A204.1 (cell line): ENCODE data around the gene ADCY2.

ENCODE experiments used
- FAIRE-seq: peaks from 2 replicates; lab custom pipeline; 2012; peaks lifted over from hg19 to GRCh38; lab: Jason Lieb, UNC

The ADCY2 gene

DNA sequence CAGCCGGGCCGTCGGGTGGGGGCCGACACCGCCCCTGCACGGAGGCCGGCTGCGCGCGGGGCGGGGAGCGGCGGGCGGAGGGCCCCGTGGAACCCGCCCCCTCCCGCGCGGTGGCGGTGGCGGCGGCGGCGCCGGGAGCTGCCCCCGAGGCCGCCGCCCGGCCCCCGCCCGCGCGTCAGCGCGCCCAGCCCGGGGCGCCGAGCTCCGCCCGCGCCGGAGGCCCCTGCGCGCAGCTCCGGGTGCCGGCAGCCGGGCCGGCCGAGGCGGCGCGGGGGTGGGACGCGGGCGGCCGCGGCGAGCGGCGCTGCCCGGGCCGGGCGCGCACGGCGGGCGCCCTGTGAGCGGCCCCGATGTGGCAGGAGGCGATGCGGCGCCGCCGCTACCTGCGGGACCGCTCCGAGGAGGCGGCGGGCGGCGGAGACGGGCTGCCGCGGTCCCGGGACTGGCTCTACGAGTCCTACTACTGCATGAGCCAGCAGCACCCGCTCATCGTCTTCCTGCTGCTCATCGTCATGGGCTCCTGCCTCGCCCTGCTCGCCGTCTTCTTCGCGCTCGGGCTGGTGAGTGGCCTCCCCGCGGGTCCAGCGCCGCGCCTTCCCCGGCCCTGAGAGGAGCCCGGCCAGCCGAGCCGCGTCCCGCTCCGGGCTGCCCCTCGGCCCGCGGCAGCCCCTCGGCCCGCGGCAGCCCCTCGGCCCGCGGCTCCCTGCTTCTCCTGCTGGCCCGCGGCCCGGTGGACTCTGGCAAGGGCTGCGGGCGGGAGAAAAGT is at the start of gene ADCY2:
Gene ADCY2, plus strand, starts transcription at position 192 of the 766 bp plus-strand sequence. Its CDS starts 159 bp downstream, at position 351.
- FAIRE-seq = no peak

DNA sequence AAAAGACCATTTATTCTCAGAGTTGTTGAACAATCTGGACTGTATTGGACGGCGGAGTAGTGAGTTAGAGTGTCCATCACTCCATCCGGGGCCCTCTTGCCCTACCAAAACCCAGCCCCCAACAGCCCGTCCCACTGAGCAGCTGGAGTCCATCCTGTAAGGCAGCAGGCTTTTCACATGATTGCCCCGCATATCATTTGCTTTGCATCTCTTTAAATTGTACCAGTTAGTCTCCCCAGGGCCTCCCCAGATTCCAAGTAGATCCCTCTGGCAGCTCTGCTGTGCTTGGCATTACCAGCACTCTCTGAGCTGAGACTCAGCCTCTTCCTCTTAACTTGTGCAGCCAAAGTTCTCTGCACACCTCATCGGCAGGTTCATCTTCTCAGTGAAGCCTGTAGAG is 48.6 kb upstream of the ADCY2 start:
- FAIRE-seq = no peak

DNA sequence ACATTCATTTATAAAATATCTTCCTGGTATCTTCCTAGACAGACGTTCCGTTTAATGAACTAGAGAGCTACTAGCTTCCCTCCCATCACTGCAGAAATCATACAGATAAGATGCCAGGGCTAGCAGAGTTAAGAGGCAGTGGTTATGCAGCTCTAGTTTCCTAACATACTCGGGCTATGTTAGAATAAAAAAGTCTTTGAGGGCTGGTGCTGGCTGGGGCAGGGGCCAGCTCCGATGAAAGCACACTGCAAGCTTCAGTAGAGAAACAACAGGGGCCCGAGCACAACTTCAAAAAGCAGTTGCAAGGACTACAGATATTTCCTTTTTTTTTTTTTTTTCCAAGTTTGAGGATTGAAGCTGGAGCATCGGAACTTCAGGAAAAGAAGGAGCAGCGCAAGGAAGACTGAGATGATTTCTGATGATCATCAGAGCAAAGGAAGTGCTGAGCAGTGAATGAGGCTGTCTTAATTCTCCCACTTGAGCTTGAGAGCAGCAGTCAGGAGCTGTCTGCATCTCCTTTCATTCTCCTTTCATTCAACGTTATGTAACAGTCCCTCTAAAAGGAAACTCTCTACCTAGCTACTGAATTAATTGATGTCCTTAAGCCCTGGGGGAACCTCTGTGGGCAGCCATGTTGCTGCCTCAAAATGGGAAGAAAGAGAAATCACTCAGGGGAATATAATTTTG is 47.6 kb upstream of the ADCY2 start:
- no peak for FAIRE-seq

DNA sequence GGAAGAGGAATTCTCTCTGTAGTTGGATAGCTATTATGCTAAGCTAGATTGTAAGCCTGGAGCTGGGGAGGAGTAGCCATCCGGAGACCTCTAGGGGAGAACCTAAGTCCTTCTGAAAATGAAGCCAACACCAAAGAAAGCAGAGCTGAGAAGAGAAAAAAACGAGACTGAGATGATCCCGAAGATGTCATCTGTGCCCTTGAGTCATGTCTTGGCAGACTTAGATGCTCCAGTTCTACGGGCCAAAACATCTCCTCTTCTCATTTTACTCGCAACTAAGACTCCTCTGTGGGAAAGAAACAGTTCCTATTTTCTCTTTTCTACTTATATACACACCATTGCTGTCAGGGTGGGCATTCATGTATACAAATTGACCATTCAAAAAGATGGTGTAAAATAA is 34.3 kb upstream of the ADCY2 start:
- FAIRE-seq = no peak

DNA sequence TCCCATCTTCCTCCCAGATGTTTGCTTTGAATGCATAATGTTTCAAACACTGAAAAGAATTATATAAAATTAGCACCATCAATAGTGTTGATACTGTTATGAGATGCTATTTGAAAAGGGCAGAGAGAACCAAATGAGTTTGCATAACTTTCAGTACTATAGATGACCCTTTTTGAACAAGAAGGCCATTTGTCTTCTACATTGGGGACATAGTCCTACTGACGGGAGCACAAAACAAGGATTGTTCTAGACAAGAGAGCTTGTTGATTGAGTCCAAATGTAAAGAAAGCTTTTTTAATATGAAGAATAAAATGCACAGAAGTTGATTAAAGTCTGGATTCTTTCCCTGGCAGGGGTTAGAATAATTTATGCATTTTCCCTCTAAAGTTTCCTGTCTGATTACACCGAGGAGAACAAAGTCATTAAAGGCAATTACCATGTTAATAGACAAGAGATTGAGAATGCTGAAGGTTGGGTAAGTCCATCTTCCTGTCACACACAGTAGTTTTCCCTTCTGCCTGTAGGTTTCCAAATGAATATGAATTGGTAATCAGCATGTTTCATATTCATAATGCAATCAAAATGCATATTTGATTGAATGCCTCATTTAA is 32.8 kb upstream of the ADCY2 start:
- FAIRE-seq = no peak

DNA sequence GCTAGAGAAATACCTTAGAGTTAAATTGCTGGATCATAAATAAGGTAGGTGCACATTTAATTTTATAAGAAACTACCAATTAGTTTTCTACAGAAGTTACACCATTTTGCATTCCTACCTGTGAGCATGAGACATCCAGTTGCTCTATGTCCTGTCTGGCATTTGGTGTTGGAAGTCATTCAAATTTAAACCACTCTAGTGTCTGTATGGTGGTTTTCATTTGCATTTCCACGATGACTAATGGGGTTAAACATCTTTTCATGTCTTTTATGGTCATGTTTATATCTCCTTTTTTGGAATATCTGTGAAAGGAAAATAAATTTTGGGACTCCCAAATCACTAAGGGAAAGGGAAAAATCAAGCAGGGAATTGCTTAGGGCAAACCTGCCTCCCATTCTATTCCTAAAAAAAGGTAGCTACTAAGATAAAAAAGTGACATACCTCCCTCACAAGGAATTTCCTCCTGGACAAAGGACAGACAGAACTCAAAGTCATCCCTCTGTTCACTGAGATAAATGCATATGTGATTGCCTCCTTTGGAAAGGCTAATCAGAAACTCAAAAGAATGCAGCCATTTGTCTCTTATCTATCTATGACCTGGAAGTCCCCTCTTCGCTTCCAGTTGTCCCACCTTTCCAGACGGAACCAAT is 31.6 kb upstream of the ADCY2 start:
- FAIRE-seq = no peak

DNA sequence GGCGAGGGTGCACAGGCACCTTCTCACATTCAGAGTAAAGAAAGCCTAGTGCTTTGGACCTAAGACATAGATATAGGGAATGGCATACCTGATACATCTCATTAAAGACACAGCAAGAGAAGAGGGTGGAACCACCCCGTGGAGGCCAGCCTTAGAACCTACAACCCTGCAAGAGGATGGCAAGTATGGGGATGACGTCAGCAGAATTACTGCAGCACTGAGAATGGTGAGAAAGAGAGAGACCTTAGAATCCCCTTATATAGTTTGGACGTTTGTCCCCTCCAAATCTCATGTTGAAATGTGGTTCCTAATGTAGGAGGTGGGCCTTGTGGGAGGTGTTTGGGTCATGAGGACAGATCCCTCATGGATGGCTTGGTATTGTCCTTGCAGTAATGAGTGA is 28.2 kb upstream of the ADCY2 start:
- FAIRE-seq = no peak

DNA sequence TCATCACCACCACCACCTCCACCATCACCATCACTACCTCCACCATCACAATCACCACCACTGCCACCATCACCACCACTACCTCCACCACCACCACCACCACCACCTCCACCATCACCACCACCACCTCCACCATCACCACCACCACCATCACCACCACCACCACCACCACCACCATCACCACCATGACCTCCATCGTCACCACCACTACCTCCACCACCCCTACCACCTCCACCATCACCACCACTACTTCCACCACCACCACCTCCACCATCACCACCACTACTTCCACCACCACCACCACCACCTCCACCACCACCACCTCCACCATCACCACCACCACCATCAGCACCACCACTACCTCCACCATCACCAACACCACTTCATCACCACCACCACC is 23.5 kb upstream of the ADCY2 start:
- FAIRE-seq = no peak

DNA sequence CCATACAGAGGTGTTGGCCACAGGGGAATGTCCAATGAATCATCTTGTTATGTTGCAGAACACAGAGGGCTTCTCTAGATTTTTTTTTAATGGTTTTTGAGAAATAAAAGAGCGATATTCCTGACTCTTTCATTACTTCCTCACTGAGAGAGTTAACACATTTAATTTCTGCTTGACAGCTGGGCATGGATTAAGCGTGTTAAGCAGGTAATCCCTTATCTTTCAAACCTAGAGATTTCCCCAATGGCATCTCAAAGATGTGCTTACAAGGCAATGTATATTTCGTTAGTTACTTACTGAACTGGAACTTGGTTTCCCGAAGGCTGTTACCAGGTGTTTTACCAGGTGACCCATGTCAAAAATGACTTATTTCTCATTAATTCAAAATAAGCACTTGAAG is 21.8 kb upstream of the ADCY2 start:
- FAIRE-seq = no peak

DNA sequence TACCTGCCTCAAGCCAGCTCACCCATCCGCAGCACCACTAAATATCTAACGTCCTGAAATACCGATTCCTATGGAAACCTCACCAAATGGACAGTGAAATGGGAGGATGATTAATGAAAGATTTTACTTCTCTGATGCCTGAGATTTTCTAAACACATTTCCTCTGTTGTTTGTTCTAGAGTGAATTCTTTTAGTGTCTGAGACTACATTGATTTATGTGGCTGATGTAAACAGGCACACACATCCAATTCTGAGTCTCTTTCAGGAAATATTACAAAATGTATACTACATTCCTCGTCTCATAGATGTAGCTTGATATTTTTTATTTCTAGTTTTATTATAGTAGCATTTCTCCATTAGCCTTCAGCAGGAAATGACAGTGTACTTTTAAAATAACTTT is 20.5 kb upstream of the ADCY2 start:
- no peak for FAIRE-seq

DNA sequence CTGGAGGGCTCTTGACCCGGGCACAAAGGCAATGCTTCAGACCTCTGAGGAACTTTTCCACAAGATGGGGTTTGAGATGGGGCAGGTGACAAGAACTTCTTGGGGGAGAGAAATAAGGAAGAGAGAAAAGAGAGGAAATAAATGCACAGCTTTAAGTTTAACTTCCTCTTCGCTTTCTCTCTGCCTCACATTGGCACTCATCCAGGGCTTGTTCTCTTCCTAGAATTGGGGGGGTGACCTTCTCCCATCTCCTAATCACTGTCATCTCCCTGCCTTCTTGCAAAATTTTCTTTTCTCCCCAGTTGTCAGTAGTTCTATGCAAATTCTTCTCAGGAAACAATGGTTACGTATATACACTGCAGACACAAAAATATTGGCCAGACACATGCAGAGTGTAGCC is 19.1 kb upstream of the ADCY2 start:
- no peak for FAIRE-seq

DNA sequence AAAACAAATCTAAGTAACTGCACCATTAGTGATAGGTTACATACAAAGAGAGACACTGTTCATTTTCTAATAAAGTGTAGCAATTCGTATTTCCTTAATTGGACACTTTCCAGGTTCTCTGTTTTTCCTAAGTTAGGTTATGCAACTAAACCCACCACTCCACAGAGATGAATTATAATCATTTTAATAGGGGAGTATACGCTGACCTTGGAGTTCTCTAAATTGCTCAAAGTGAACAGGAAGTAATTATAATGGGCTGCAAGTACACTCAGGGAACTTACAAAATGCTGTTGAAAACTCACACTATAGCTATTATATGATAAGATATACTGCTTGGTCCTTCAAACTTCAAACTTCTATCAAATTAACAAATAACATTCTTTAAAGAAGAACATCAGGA is 18.2 kb upstream of the ADCY2 start:
- no peak for FAIRE-seq

DNA sequence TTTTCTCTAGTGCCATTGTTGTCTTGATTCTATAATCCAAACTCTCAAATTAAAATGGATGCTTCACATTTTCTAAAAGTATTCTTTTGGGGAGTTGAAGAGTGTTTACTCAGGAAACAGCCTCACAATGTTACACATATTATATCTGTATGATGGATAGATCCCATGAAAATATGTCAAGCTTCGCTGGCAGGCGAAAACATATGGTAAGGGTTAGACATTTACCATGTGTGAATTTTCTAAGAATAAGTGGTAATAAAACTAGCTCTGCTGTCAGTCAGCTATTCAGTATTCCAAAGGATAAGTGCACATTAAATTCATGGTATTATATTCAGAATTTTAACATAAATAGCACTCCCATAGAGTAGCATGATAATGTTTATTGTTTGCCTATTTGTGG is 13.3 kb upstream of the ADCY2 start:
- no peak for FAIRE-seq

DNA sequence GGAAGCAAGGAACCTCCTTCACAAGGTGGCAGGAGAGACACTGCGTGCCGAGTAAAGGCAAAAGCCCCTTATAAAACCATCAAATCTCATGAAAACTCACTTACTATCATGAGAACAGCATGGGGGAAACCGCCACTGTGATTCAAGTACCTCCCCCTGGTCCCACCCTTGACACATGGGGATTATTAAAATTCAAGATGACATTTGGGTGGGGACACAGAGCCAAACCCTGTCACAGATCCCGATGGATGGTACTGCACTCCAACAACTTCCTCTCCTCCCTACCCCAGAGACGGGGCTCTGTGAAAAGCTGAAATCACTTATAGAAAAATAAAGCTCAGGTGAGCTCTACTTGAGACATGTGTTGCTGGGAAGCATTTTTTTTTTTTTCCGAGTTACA is 10.3 kb upstream of the ADCY2 start:
- FAIRE-seq = no peak

DNA sequence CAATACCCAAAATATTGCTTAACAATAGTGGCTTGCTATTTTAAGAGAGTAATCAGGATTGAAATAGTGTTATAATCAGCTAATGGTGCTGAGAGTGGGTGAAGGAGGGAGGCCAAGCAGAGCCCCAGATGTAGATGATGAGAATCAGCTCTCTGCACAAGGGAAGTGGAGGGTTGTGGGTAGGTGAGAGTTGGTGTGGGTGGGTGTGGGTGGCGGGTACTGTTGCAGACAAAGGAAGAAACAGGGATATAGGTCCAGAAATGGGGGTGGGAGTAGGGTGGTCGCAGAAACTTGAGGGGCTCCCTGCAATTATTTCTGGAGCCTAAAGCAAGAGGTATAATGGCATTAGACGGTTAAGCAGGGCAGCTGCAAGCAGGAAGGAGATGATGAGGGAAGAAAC is 7.4 kb upstream of the ADCY2 start:
- FAIRE-seq = no peak

DNA sequence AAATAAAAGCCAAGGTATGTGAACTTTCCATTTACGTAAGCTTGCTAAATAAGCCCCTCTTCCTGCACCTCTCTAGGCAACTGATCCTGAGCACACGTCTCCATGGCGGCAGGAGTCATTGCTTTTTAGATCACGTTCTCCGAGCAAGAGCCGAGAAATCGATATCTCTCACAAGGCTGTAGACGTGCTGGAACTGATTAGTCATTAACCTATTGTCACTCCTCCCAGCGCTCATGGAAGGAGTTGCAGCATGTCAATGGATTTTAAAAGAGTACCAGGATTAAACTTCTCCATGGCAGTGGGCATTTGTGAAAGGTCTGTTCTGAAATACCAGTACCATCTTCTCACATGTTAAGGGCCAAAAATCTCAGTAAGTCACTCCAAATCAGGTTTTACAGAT is 4.7 kb upstream of the ADCY2 start:
- no peak for FAIRE-seq

DNA sequence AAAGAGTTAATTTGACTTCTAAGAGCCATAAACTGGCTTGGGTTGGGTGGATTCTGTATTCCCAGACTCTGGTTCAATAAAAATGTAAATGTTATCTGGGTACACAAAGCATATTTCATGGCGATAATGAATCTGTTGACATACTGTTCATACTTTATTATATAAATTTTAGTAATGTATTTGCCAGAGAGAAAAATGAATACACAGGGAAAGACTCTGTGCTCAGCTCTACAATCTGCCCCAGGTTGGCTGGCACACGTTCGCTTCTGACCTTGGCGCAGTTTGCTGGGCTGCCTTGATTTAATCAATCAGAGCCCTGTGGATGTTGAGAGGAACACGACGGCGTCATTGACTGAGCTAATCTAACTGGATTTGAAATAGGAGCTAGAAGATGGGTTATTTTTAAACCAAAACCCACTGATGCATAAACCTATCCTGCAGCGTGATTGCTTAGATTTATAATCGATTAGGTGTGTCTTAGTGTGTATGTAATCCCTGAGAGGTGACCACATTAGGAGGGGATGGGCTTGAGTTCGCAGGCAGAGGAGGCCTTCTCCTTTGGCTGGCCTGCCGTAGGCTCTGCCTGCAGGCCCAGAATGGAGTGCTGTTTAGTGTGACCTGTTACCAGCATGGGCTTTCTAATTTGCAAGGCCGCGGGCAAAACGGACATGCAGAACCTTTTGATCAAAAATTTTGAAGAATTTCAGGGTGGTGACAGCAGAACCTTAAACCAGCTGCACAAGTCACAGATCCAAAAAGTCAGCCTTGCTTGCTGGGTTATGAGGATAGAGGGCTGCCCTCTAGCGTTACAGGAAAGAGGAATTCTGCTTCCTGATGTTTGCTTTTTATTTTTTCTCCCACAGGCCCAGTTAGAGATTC is 3.9 kb upstream of the ADCY2 start:
- FAIRE-seq = no peak

DNA sequence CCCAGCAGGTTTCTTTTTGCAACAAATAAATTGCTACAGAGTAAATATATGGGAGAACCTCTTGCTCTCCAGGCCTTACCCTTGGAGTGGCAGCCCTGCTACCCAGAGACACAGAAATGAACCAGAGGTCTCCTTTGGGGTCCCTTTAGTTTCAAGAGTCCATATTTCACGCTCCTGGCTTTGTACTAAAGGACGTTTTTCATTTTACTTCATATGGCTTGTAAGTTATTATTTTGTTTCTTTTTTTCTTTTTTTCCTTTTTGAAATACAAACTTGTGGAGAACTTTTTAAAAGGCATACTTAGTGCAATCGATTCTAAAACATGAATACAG is 3.3 kb upstream of the ADCY2 start:
- no peak for FAIRE-seq

DNA sequence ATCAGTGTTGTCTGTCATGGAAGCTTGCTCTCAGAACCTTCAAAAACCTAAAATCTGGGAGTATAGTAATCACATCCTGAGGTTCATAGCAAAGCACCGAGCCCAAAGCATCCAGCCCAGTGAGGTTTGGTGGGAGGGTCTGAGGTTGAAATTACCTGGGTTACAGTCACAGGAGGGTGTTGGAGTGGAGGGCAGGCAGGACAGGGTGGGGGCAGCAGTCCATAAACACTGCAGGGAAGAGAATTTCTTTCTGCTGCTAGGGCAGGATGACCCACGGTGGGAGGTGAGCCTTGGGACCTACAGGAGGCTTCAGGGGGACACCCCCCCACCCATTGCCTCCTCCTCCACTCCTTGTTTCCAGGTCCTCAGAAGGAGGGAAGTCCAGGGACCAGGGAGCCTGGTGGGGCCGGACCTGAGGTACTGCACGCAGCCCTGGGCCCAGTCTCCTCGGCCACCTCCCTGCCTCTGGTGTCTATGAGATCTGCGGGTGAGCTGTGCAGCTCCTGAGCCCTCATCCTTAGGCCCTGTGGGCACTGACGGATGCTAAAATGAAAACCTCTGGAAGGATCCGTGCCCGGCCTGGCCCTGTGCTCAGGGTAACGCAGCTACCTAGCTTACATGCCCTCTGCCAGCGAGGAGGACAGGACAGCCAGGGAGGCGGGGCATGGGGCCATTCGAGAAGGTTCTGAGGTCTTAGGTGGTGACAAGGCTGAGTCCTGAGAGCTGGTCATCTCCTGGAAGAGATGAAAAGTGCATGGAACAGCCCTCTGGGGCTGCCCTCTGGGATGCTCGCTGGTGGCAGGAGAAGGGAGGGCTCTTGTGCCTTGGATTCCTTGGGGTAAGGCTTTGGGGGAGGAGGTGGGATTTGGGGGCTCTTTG is 1.8 kb upstream of the ADCY2 start:
- no peak for FAIRE-seq

DNA sequence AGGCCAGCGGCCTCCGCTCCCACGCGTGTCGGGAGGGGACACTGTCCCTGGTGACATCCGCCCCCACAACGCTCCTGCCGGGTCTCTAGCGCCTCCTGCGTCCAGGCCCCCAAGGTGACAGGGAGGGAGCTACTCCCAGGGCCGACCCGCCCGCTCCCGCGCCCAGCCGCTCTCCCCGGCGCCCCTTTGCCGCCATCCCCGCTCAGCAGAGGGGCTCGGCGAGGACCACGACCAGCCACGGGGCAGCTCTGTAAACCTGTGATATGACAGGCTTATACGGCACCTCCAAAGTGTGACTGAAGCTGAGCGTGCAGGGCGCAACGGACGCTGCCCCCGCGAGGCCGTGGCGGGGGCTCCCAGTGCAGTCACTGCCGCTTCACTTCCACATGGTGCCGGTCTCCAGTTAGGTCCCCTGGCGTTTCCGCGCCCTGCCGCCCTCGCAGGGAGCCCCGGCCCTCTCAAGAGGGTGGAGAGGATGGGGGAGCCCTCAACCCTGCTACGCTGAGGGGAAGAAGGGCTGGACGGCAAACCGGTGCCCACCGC is 978 bp upstream of the ADCY2 start:
- FAIRE-seq = no peak

DNA sequence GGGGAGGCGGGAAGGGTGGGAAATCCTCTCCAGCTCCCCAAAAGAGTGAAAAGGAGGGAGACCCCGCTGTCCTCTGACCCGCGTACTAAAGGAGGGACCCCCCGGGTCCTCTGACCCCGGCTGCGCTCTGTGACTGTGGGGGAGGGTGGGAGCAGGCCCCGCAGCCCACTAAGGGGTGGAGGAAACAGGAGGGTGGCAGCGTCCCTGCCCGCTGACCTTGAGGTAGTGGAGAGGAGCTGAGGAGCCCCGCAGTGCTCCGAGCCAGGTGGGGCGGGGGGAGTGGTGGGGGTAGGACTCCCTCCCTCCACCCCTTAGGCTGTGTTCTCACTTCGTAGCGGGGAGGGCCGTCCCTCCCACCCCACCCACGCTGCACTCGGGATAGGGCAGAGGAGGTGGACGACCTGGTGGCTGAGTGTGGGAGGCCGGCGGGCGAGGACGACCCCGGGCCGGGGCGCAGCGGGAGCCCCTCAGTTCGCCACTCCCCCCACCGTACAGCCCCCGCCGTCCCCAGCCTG is 449 bp upstream of the ADCY2 start:
- FAIRE-seq = no peak
